Measurements from ENCODE around the gene ZNF385D.

Gene ZNF385D

GRCh38 chr3:21694506-21694905, 56.5 kb downstream of the ZNF385D start:
- TF ChIP-seq POU6F1 (CRISPR knock-in tag; IDR thresholded peaks at IDR 0.05; ENCODE audit: borderline replicate concordance, low read depth) = no peak
- no peak for TF ChIP-seq RARB (CRISPR knock-in tag; IDR thresholded peaks at IDR 0.05)
- TF ChIP-seq GLIS3 (CRISPR knock-in tag; IDR thresholded peaks at IDR 0.05) = no peak
- no peak for TF ChIP-seq ZNF70 (CRISPR knock-in tag; IDR thresholded peaks at IDR 0.05)
- ATAC-seq = no peak

- no peak for ATAC-seq
These were observed 60.0 kb downstream of the ZNF385D start for GRCh38 chr3:21691036-21691435.

More at GRCh38 chr3:21691036-21691435, 60.0 kb downstream of the ZNF385D start:
- TF ChIP-seq ESRRG (CRISPR knock-in tag; IDR thresholded peaks at IDR 0.05) = no peak
- no peak for TF ChIP-seq SNAI2 (CRISPR knock-in tag; IDR thresholded peaks at IDR 0.05)
- TF ChIP-seq CSDC2 (CRISPR knock-in tag; IDR thresholded peaks at IDR 0.05) = no peak
- no peak for TF ChIP-seq RARB (CRISPR knock-in tag; IDR thresholded peaks at IDR 0.05)
- no peak for TF ChIP-seq ZNF8 (CRISPR knock-in tag; IDR thresholded peaks at IDR 0.05)
- TF ChIP-seq ZC3H10 (CRISPR knock-in tag; IDR thresholded peaks at IDR 0.05) = no peak
- TF ChIP-seq TCF4 (CRISPR knock-in tag; IDR thresholded peaks at IDR 0.05; ENCODE audit: borderline replicate concordance) = no peak
- no peak for TF ChIP-seq PATZ1 (CRISPR knock-in tag; IDR thresholded peaks at IDR 0.05; ENCODE audit: borderline replicate concordance)
- no peak for TF ChIP-seq CREB5 (CRISPR knock-in tag; IDR thresholded peaks at IDR 0.05; ENCODE audit: low read depth)
- TF ChIP-seq ZFP3 (CRISPR knock-in tag; IDR thresholded peaks at IDR 0.05) = no peak
- TF ChIP-seq ZNF70 (CRISPR knock-in tag; IDR thresholded peaks at IDR 0.05) = no peak
- no peak for TF ChIP-seq ZNF565 (CRISPR knock-in tag; conservative IDR thresholded peaks at IDR 0.05; ENCODE audit: low read depth)
- no peak for TF ChIP-seq BACH2 (CRISPR knock-in tag; IDR thresholded peaks at IDR 0.05; ENCODE audit: borderline replicate concordance)
- no peak for TF ChIP-seq ISL1 (CRISPR knock-in tag; IDR thresholded peaks at IDR 0.05)
- no peak for TF ChIP-seq ARNTL (CRISPR knock-in tag; IDR thresholded peaks at IDR 0.05; ENCODE audit: borderline replicate concordance, low read depth)
- TF ChIP-seq CSRNP3 (CRISPR knock-in tag; IDR thresholded peaks at IDR 0.05) = no peak
- no peak for TF ChIP-seq ZFP30 (CRISPR knock-in tag; IDR thresholded peaks at IDR 0.05)
- no peak for TF ChIP-seq TSHZ2 (CRISPR knock-in tag; IDR thresholded peaks at IDR 0.05)

Measured in SK-N-SH treated with all-trans-retinoic acid at 6 μM for 48 hours (cell line).